Measurements from ENCODE around the gene PDZRN3. TPM values are rescaled to one million over a fixed set of nuclear protein-coding genes. Genes with fewer than 3 reads are reported as not detected.
A peak's percentile ranks its signal among the peaks of the same experiment; 100 is the strongest.

The PDZRN3 gene
- total and polyA plus RNA-seq, 8 donors = 20.0 to 88.6 (median 62.3) TPM

- ATAC-seq = no peak
- Histone ChIP-seq H3K4me1 (no peaks in the 10 kb centered on the region), H3K4me3 (no peak overlapping the region), H3K36me3 (no peaks in the 10 kb centered on the region), H3K9me3 (no peaks in the 10 kb centered on the region), H3K27ac (no peak overlapping the region), H3K27me3 (no peaks in the 10 kb centered on the region)
- no peak for DNase-seq
- intact Hi-C loops (cut with DNase I) = no loop called here
- TF ChIP-seq CTCF (IDR thresholded peaks at IDR 0.05) = no peak
Measured at GRCh38 chr3:73633453-73633852, 8.7 kb upstream of the PDZRN3 start.

- no peak for TF ChIP-seq CTCF (IDR thresholded peaks at IDR 0.05)
- peaks cover 5 to 59% of the 10 kb centered on the region in 2 donors for H3K27me3 ChIP-seq
- ATAC-seq (no peak), DNase-seq (no peak)
- H3K4me3 ChIP-seq = no peak overlapping the region
- intact Hi-C loops (cut with DNase I) = no loop called here
- no peaks in the 10 kb centered on the region for H3K4me1 ChIP-seq
- no peaks in the 10 kb centered on the region for H3K36me3 ChIP-seq
- H3K27ac ChIP-seq = peak overlapping the region in 1 of 2 donors; percentile 78
- H3K9me3 ChIP-seq = no peaks in the 10 kb centered on the region
Measured at GRCh38 chr3:73626106-73626505, 1.4 kb upstream of the PDZRN3 start.

- TF ChIP-seq CTCF (IDR thresholded peaks at IDR 0.05) = no peak
- intact Hi-C loops (cut with DNase I) = no loop called here
- H3K4me3 ChIP-seq = peak overlapping the region; percentile 30 to 31
- H3K36me3 ChIP-seq = no peaks in the 10 kb centered on the region
- DNase-seq = peak in 3 of 4 donors; percentile 69 to 84 (median 73)
- H3K27me3 ChIP-seq = peaks cover 5 to 59% of the 10 kb centered on the region in 2 donors
- H3K9me3 ChIP-seq = no peaks in the 10 kb centered on the region
- H3K4me1 ChIP-seq = no peaks in the 10 kb centered on the region
- peak; percentile 17 for ATAC-seq
- H3K27ac ChIP-seq = peak overlapping the region; percentile 72 to 78
Measured at GRCh38 chr3:73624017-73624820, 522 bp downstream of the PDZRN3 start.

- intact Hi-C loops (cut with DNase I) = no loop called here
- DNase-seq (peak in 2 of 4 donors; percentile 60 to 71), ATAC-seq (no peak)
- peak overlapping the region in 1 of 2 donors; percentile 78 for H3K27ac ChIP-seq
- peaks cover 5 to 59% of the 10 kb centered on the region in 2 donors for H3K27me3 ChIP-seq
- no peaks in the 10 kb centered on the region for H3K9me3 ChIP-seq
- H3K36me3 ChIP-seq = no peaks in the 10 kb centered on the region
- no peak for TF ChIP-seq CTCF (IDR thresholded peaks at IDR 0.05)
- H3K4me1 ChIP-seq = no peaks in the 10 kb centered on the region
- H3K4me3 ChIP-seq = peak overlapping the region; percentile 30 to 31
Measured at GRCh38 chr3:73623346-73623745, 1.4 kb downstream of the PDZRN3 start.

GRCh38 chr3:73622091-73622805, 2.5 kb downstream of the PDZRN3 start:
- peak overlapping the region; percentile 30 to 31 for H3K4me3 ChIP-seq
- intact Hi-C loops (cut with DNase I) = no loop called here
- H3K36me3 ChIP-seq = no peaks in the 10 kb centered on the region
- no peaks in the 10 kb centered on the region for H3K4me1 ChIP-seq
- DNase-seq (peak in 2 of 4 donors; percentile 62 to 63), ATAC-seq (no peak)
- peak overlapping the region in 1 of 2 donors; percentile 78 for H3K27ac ChIP-seq
- peaks cover 5 to 55% of the 10 kb centered on the region in 2 donors for H3K27me3 ChIP-seq
- no peak for TF ChIP-seq CTCF (IDR thresholded peaks at IDR 0.05)
- no peaks in the 10 kb centered on the region for H3K9me3 ChIP-seq

All from left lung (tissue), 10 donors.